Measurements from ENCODE around the gene VPS45.
"Not testable (repeated sequence)": the region's sequence is repeated elsewhere in the genome, so short reads cannot be mapped to it uniquely, and the experiment has no call there.

The VPS45 gene

GRCh38 chr1:150134537-150134936 lies 67.0 kb downstream of the VPS45 start:
- DNase-seq: no peak

GRCh38 chr1:150135400-150135799 lies 67.8 kb downstream of the VPS45 start:
- DNase-seq: not testable (repeated sequence)

GRCh38 chr1:150138044-150138443 lies 70.5 kb downstream of the VPS45 start:
- DNase-seq: no peak

- DNase-seq: no peak
Observed at GRCh38 chr1:150141452-150141851, 73.9 kb downstream of the VPS45 start.

- no peak for DNase-seq
Observed at GRCh38 chr1:150142083-150142482, 74.5 kb downstream of the VPS45 start.

GRCh38 chr1:150144606-150145005 lies 77.0 kb downstream of the VPS45 start:
- no peak for DNase-seq

- DNase-seq: not testable (repeated sequence)
Observed at GRCh38 chr1:150146016-150146415, 78.4 kb downstream of the VPS45 start.

- no peak for DNase-seq
Observed at GRCh38 chr1:150146849-150147542, 79.4 kb downstream of the VPS45 start.

- peak in 2 of 14 donors; percentile 12 to 72 for DNase-seq
Observed at GRCh38 chr1:150148837-150149270, 81.3 kb downstream of the VPS45 start.

GRCh38 chr1:150149271-150150132 lies 81.9 kb downstream of the VPS45 start, which contains the start of gene PLEKHO1:
Gene PLEKHO1, plus strand, starts transcription at chr1:150149916. Its CDS starts 342 bp downstream, at chr1:150150258.
- DNase-seq: peak in 12 of 14 donors; percentile 28 to 80 (median 52)

- peak in 3 of 14 donors; percentile 15 to 48 (median 24) for DNase-seq
Observed at GRCh38 chr1:150150133-150151021, 82.8 kb downstream of the VPS45 start.

- peak in 2 of 14 donors; percentile 13 to 44 for DNase-seq
Observed at GRCh38 chr1:150151291-150152181, 84.0 kb downstream of the VPS45 start.

GRCh38 chr1:150152182-150152536 lies 84.6 kb downstream of the VPS45 start:
- DNase-seq: no peak

GRCh38 chr1:150152772-150153456 lies 85.3 kb downstream of the VPS45 start:
- no peak for DNase-seq

GRCh38 chr1:150154143-150154542 lies 86.6 kb downstream of the VPS45 start:
- peak in 1 of 14 donors; percentile 22 for DNase-seq

GRCh38 chr1:150155413-150156071 lies 88.0 kb downstream of the VPS45 start:
- peak in 1 of 14 donors; percentile 18 for DNase-seq

- DNase-seq: peak in 1 of 14 donors; percentile 21
Observed at GRCh38 chr1:150156868-150157603, 89.5 kb downstream of the VPS45 start.

GRCh38 chr1:150159550-150159949 lies 92.0 kb downstream of the VPS45 start:
- peak in 1 of 14 donors; percentile 18 for DNase-seq

- no peak for DNase-seq
Observed at GRCh38 chr1:150160964-150161621, 93.5 kb downstream of the VPS45 start.
